Mucosa of descending colon (tissue), 3 donors: ENCODE measurements around the gene LOXL1. TPM values are rescaled to one million over a fixed set of nuclear protein-coding genes. Genes with fewer than 3 reads are reported as not detected.

Experiments used
- ATAC-seq: fragments of 200-7000 bp; cut with Tn5 transposase; one replicate; pipeline ENCODE4 v1.9.1; 2020; ENCODE audit warnings: mild to moderate bottlenecking, moderate library complexity
- DNase-seq, 3 donors: peaks; one replicate each; pipeline ENCODE4 v3.0.0-alpha.2; 2020
- H3K36me3 ChIP-seq: fragments of 200-600 bp; one replicate; pipeline ENCODE4 v1.8.0; 2021; ENCODE audit warnings: low read depth, mild to moderate bottlenecking
- H3K4me1 ChIP-seq: fragments of 200-600 bp; one replicate; pipeline ENCODE4 v1.8.0; 2021; ENCODE audit warnings: low read depth, mild to moderate bottlenecking
- H3K4me3 ChIP-seq: fragments of 200-600 bp; one replicate; pipeline ENCODE4 v1.8.0; 2021; ENCODE audit warnings: mild to moderate bottlenecking
- H3K9me3 ChIP-seq: fragments of 200-600 bp; one replicate; pipeline ENCODE4 v1.8.0; 2021; ENCODE audit warnings: mild to moderate bottlenecking
- CTCF ChIP-seq: fragments of 200-600 bp; IDR thresholded peaks from one replicate; pipeline ENCODE4 v1.8.0; 2022; ENCODE audit warnings: antibody characterized with exemption, mild to moderate bottlenecking
- intact Hi-C, 2 donors: fragments of 100-400 bp; cut with DNase I in 1 of 2; cut with micrococcal nuclease in 1 of 2; formaldehyde crosslinking; loops; one replicate each; pipeline versions ENCODE4 v1.11.0 to v1.11.1; 2022; cut with DNase I, micrococcal nuclease
- total RNA-seq, 3 donors: library from RNA; stranded (reverse); fragmentation: NEBNext Ultra II Directional in 2 of 3; extraction: Animal tissue kit (Norgen Biotek cat#: 25700) in 2 of 3; gene quantifications; one replicate each; pipeline versions ENCODE4 v1.2.1 to v1.2.4, GENCODE V29; 2021 to 2023
- donor health status: DM: no; HTN: no; CAD: no; lungs with moderate emphysema.
- donor health status: DM: no; HTN: no; CAD: no.
- donor health status: DM: no; HTN: yes; CAD: no.

The LOXL1 gene
- total RNA-seq, 3 donors from 2014 or later: 0.87 to 7.9 (median 5.1) TPM

GRCh38 chr15:73914145-73914544, 12.1 kb upstream of the LOXL1 start:
- no peak overlapping the region for H3K4me3 ChIP-seq
- intact Hi-C loops: no loop called here
- TF ChIP-seq CTCF: no peak
- DNase-seq: no peak
- H3K9me3 ChIP-seq: no peaks in the 10 kb centered on the region
- no peaks in the 10 kb centered on the region for H3K4me1 ChIP-seq
- no peak for ATAC-seq
- no peaks in the 10 kb centered on the region for H3K36me3 ChIP-seq

GRCh38 chr15:73915082-73915481, 11.2 kb upstream of the LOXL1 start:
- H3K36me3 ChIP-seq: no peaks in the 10 kb centered on the region
- no peak for ATAC-seq
- TF ChIP-seq CTCF: no peak
- no peak for DNase-seq
- intact Hi-C loops: no loop called here
- no peaks in the 10 kb centered on the region for H3K4me1 ChIP-seq
- no peak overlapping the region for H3K4me3 ChIP-seq
- H3K9me3 ChIP-seq: no peaks in the 10 kb centered on the region

- ATAC-seq (no peak), DNase-seq (no peak)
- H3K4me1 ChIP-seq: no peaks in the 10 kb centered on the region
- TF ChIP-seq CTCF: no peak
- no peak overlapping the region for H3K4me3 ChIP-seq
- intact Hi-C loops: no loop called here
- H3K36me3 ChIP-seq: no peaks in the 10 kb centered on the region
- H3K9me3 ChIP-seq: no peaks in the 10 kb centered on the region
Measured at GRCh38 chr15:73918784-73919183, 7.5 kb upstream of the LOXL1 start.

GRCh38 chr15:73919706-73920105, 6.6 kb upstream of the LOXL1 start:
- no peaks in the 10 kb centered on the region for H3K9me3 ChIP-seq
- no peak for TF ChIP-seq CTCF
- intact Hi-C loops: no loop called here
- no peak for ATAC-seq
- H3K36me3 ChIP-seq: no peaks in the 10 kb centered on the region
- DNase-seq: no peak
- H3K4me3 ChIP-seq: no peak overlapping the region
- no peaks in the 10 kb centered on the region for H3K4me1 ChIP-seq

- H3K36me3 ChIP-seq: no peaks in the 10 kb centered on the region
- peak in 1 of 3 donors; percentile 5 for DNase-seq
- ATAC-seq: no peak
- no peaks in the 10 kb centered on the region for H3K9me3 ChIP-seq
- no peak overlapping the region for H3K4me3 ChIP-seq
- peaks cover 8% of the 10 kb centered on the region for H3K4me1 ChIP-seq
- intact Hi-C loops: no loop called here
- TF ChIP-seq CTCF: no peak
Measured at GRCh38 chr15:73921254-73921925, 4.9 kb upstream of the LOXL1 start.
